Skeletal muscle satellite cell (primary cell): ENCODE results near the gene TMEM44. TPM values are rescaled to one million over a fixed set of nuclear protein-coding genes. Genes with fewer than 3 reads are reported as not detected.
"Not testable (repeated sequence)": the region's sequence is repeated elsewhere in the genome, so short reads cannot be mapped to it uniquely, and the experiment has no call there.

ENCODE experiments used
- H3K27me3 ChIP-seq: 2 replicates; pipeline ENCODE4 v1.7.0; 2013; ENCODE audit warnings: low read length; ENCODE audit not compliant: control insufficient read depth, insufficient read depth
- H3K36me3 ChIP-seq: 2 replicates; pipeline ENCODE4 v1.7.0; 2013; ENCODE audit warnings: mild to moderate bottlenecking, control low read depth, low read length; ENCODE audit not compliant: insufficient read depth
- H3K4me1 ChIP-seq: 2 replicates; pipeline ENCODE4 v1.7.0; 2013; ENCODE audit warnings: low read length; ENCODE audit not compliant: control insufficient read depth, insufficient read depth
- H3K4me2 ChIP-seq: 2 replicates; pipeline ENCODE4 v1.7.0; 2013; ENCODE audit warnings: mild to moderate bottlenecking, low read length
- H3K4me3 ChIP-seq: 2 replicates; pipeline ENCODE4 v1.7.0; 2013; ENCODE audit warnings: low read length
- H3K9ac ChIP-seq: 2 replicates; pipeline ENCODE4 v1.7.0; 2013; ENCODE audit warnings: mild to moderate bottlenecking, low read depth, low read length, moderate library complexity
- H3K9me3 ChIP-seq: replicated peaks from 2 replicates; pipeline ENCODE4 v1.7.0; 2013; ENCODE audit warnings: mild to moderate bottlenecking, control low read depth, low read length
- small RNA-seq: library from RNA; depleted of rRNA; stranded (forward); fragments of <200 nt; gene quantifications from one replicate; pipeline ENCODE3, GENCODE V24; 2012

Gene TMEM44

GRCh38 chr3:194545538-194545937 lies 87.7 kb downstream of the TMEM44 start:
- H3K4me3 ChIP-seq, H3K4me1 ChIP-seq, H3K4me2 ChIP-seq, H3K36me3 ChIP-seq, H3K9me3 ChIP-seq, H3K27me3 ChIP-seq, H3K9ac ChIP-seq: not testable (repeated sequence)

- Histone ChIP-seq H3K27me3 (no peaks in the 10 kb centered on the region), H3K4me1 (no peaks in the 10 kb centered on the region), H3K4me3 (no peak overlapping the region), H3K36me3 (no peaks in the 10 kb centered on the region), H3K4me2 (no peak overlapping the region), H3K9me3 (no peaks in the 10 kb centered on the region), H3K9ac (no peak overlapping the region)
These were observed 89.7 kb downstream of the TMEM44 start for GRCh38 chr3:194543550-194543949.

- Histone ChIP-seq H3K27me3 (no peaks in the 10 kb centered on the region), H3K9me3 (no peaks in the 10 kb centered on the region), H3K9ac (no peak overlapping the region), H3K4me3 (no peak overlapping the region), H3K4me1 (peaks cover 13% of the 10 kb centered on the region), H3K36me3 (no peaks in the 10 kb centered on the region), H3K4me2 (no peak overlapping the region)
These were observed 91.7 kb downstream of the TMEM44 start for GRCh38 chr3:194541483-194541882.

GRCh38 chr3:194540274-194540905 lies 92.8 kb downstream of the TMEM44 start:
- Histone ChIP-seq H3K9ac (no peak overlapping the region), H3K9me3 (no peaks in the 10 kb centered on the region), H3K4me1 (peaks cover 13% of the 10 kb centered on the region), H3K4me2 (no peak overlapping the region), H3K4me3 (no peak overlapping the region), H3K27me3 (no peaks in the 10 kb centered on the region), H3K36me3 (no peaks in the 10 kb centered on the region)

GRCh38 chr3:194539498-194539897 lies 93.7 kb downstream of the TMEM44 start:
- H3K4me3 ChIP-seq = no peak overlapping the region
- H3K36me3 ChIP-seq = no peaks in the 10 kb centered on the region
- H3K27me3 ChIP-seq = no peaks in the 10 kb centered on the region
- H3K4me1 ChIP-seq = peaks cover 13% of the 10 kb centered on the region
- peaks cover 4% of the 10 kb centered on the region for H3K9me3 ChIP-seq
- no peak overlapping the region for H3K9ac ChIP-seq
- no peak overlapping the region for H3K4me2 ChIP-seq

- Histone ChIP-seq H3K9me3 (peaks cover 9% of the 10 kb centered on the region), H3K4me1 (peaks cover 14% of the 10 kb centered on the region), H3K4me3 (peak overlapping the region; percentile 4), H3K9ac (peak overlapping the region; percentile 47), H3K36me3 (no peaks in the 10 kb centered on the region), H3K27me3 (no peaks in the 10 kb centered on the region), H3K4me2 (peak overlapping the region; percentile 58)
These were observed 95.4 kb downstream of the TMEM44 start for GRCh38 chr3:194537732-194538247.

Small RNA genes lying within 50 kb of the gene (small RNA-seq; reads per million reads assigned to genes)
- not detected for gene AC046143.2
